ENCODE data around the gene STYK1.
A peak's percentile ranks its signal among the peaks of the same experiment; 100 is the strongest.
"Not testable (repeated sequence)": the region's sequence is repeated elsewhere in the genome, so short reads cannot be mapped to it uniquely, and the experiment has no call there.

Gene STYK1

DNA sequence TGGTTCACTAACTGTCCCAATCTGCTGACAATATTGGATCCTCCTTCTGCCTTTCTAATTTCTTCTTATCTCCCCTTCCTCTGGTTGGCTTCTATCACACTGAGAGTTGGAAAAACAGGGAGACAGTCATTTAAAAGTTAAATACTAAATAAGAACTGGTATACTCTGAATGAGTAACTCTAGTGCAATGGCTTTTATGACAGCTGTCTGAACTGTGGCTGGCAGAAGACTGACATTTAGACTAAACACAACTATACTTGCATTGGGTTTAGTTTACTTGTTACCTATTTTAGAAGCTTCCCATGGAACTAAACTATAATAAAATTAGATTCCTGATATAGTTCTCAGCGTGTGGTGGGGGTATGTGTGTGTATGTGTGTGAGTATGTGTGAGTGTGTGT, 52.6 kb downstream of the STYK1 start:
- DNase-seq (ENCODE audit: low read depth in 2 of 2), result no peak

GRCh38 chr12:10620078-10620779, 53.6 kb downstream of the STYK1 start:
- no peak for DNase-seq (ENCODE audit: low read depth in 2 of 2)

GRCh38 chr12:10618338-10618987, 55.4 kb downstream of the STYK1 start:
- DNase-seq (ENCODE audit: low read depth in 2 of 2), result no peak

- no peak for DNase-seq (ENCODE audit: low read depth in 2 of 2)
Measured at GRCh38 chr12:10617863-10618262, 56.0 kb downstream of the STYK1 start.

- no peak for DNase-seq (ENCODE audit: low read depth in 2 of 2)
Measured at GRCh38 chr12:10615532-10615931, 58.3 kb downstream of the STYK1 start.

DNA sequence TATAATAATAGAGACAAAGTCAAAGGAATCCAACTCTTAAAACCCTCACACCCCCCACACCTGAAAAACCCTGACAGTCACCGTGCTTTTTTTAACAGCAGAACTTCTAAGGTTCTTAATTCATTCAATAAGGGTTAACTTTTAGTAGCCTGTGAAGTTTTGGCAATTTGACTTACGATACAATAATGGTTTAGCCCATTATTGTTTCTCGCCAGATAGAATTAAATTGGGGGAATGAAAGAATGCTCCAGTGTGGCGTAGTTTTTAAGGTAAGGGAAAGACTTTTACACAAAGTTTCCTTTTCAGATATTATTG, 59.8 kb downstream of the STYK1 start:
- no peak for DNase-seq (ENCODE audit: low read depth in 2 of 2)

- peak; percentile 98 to 99 for DNase-seq (ENCODE audit: low read depth in 2 of 2)
Measured at GRCh38 chr12:10613349-10614055, 60.4 kb downstream of the STYK1 start, which contains the start of gene MAGOHB. TSS of gene MAGOHB (minus strand) at chr12:10613609. CDS start at chr12:10613532, 77 bp downstream.

DNA sequence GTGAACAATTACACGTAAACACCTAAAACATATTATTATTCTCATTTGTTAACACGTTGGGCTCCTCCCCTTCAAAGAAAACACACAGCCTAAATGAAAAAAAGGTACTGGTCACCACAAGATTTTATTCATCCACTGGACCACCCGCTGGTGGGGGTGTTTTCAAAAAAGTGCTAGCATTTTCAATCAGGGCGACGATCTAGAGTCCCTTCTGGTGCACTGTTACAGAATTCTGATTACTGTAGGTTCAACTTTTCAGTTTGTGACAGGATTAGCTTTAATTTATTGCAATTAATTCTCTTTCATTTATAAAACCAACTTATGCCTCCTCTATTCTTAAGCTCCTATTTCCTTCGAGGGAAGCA, 60.9 kb downstream of the STYK1 start:
- no peak for DNase-seq (ENCODE audit: low read depth in 2 of 2)

- no peak for DNase-seq (ENCODE audit: low read depth in 2 of 2)
Measured at GRCh38 chr12:10612110-10612509, 61.7 kb downstream of the STYK1 start.

GRCh38 chr12:10611258-10611657, 62.6 kb downstream of the STYK1 start:
- DNase-seq (ENCODE audit: low read depth in 2 of 2), result not testable (repeated sequence)

GRCh38 chr12:10610188-10610587, 63.7 kb downstream of the STYK1 start:
- DNase-seq (ENCODE audit: low read depth in 2 of 2), result no peak

- no peak for DNase-seq (ENCODE audit: low read depth in 2 of 2)
Measured at GRCh38 chr12:10607885-10608458, 65.9 kb downstream of the STYK1 start.

DNA sequence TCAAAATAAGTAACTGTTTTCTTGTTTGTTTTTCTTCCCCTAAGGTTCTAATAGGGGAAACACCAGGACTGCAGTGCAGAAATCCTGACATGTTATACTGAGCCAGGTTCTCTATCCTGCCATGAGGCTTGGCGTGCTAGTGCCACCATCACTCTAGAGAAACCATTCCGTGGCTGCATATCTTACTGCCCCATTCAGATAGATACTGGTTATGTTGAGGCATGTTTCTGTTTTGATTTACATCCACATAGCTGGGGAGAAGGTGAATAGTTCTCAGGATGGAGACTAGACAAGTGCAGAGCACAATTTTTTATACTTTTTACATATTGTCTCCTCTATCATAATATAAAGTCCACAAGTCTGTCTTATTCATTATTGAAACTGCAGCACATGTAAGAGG, 72.0 kb downstream of the STYK1 start:
- DNase-seq (ENCODE audit: low read depth in 2 of 2), result no peak

GRCh38 chr12:10600988-10601387, 72.9 kb downstream of the STYK1 start:
- no peak for DNase-seq (ENCODE audit: low read depth in 2 of 2)

GRCh38 chr12:10595881-10596280, 78.0 kb downstream of the STYK1 start:
- no peak for DNase-seq (ENCODE audit: low read depth in 2 of 2)

GRCh38 chr12:10590966-10591365, 82.9 kb downstream of the STYK1 start:
- DNase-seq (ENCODE audit: low read depth in 2 of 2), result no peak

- no peak for DNase-seq (ENCODE audit: low read depth in 2 of 2)
Measured at GRCh38 chr12:10584415-10584814, 89.4 kb downstream of the STYK1 start.

GRCh38 chr12:10582704-10583103, 91.1 kb downstream of the STYK1 start:
- no peak for DNase-seq (ENCODE audit: low read depth in 2 of 2)

GRCh38 chr12:10582133-10582532, 91.7 kb downstream of the STYK1 start:
- not testable (repeated sequence) for DNase-seq (ENCODE audit: low read depth in 2 of 2)

- DNase-seq (ENCODE audit: low read depth in 2 of 2), result no peak
Measured at GRCh38 chr12:10574307-10574706, 99.5 kb downstream of the STYK1 start.

GRCh38 chr12:10572021-10572490, 101.8 kb downstream of the STYK1 start:
- not testable (repeated sequence) for DNase-seq (ENCODE audit: low read depth in 2 of 2)

GRCh38 chr12:10571141-10571540, 102.7 kb downstream of the STYK1 start:
- no peak for DNase-seq (ENCODE audit: low read depth in 2 of 2)
